Islet of Langerhans (tissue), 1 donor: ENCODE data around the gene PC.
"Not testable (repeated sequence)": the region's sequence is repeated elsewhere in the genome, so short reads cannot be mapped to it uniquely, and the experiment has no call there.

Experiments
- FAIRE-seq: peaks from one replicate; lab custom pipeline; 2011; peaks lifted over from hg19 to GRCh38; lab: Jason Lieb, UNC

Gene PC, protein sequence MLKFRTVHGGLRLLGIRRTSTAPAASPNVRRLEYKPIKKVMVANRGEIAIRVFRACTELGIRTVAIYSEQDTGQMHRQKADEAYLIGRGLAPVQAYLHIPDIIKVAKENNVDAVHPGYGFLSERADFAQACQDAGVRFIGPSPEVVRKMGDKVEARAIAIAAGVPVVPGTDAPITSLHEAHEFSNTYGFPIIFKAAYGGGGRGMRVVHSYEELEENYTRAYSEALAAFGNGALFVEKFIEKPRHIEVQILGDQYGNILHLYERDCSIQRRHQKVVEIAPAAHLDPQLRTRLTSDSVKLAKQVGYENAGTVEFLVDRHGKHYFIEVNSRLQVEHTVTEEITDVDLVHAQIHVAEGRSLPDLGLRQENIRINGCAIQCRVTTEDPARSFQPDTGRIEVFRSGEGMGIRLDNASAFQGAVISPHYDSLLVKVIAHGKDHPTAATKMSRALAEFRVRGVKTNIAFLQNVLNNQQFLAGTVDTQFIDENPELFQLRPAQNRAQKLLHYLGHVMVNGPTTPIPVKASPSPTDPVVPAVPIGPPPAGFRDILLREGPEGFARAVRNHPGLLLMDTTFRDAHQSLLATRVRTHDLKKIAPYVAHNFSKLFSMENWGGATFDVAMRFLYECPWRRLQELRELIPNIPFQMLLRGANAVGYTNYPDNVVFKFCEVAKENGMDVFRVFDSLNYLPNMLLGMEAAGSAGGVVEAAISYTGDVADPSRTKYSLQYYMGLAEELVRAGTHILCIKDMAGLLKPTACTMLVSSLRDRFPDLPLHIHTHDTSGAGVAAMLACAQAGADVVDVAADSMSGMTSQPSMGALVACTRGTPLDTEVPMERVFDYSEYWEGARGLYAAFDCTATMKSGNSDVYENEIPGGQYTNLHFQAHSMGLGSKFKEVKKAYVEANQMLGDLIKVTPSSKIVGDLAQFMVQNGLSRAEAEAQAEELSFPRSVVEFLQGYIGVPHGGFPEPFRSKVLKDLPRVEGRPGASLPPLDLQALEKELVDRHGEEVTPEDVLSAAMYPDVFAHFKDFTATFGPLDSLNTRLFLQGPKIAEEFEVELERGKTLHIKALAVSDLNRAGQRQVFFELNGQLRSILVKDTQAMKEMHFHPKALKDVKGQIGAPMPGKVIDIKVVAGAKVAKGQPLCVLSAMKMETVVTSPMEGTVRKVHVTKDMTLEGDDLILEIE

DNA sequence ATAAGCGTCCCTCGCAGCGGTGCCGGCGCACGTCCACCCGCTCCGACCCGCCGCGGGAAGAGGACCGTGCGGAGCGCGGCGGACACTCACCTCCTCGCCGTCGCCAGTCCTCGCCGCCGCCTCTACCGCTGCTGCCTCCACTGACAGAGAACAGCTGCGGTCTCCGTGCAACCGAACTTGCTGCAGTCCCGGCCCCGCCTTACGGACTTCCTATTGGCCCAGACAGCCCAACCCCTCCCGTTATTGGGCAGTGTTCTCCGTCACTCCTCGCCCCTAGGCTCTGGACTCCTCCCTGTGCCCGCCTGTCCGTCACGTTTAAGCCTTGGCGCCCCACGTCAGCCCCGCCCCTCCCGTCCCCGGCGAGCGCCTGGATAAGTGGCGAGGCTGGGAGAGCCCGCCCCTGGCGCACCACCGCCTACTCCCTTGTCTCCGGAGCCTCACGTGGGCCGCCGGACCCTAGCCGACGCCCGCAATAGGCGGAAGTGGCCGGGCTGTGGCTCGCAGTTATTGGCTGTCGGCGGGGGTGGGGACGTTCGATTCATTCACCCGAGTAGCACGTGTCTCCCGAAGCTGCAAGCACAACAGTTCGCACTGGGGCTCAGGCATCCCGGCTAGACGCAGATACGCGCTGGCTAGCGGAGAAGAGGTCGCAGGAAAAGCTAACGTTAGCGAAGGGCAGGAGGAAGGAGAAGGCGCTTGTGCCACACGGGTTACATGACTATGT, at the start of gene PC:
PC (minus strand) TSS at position 152 of the 724 bp plus-strand sequence. CDS start 86,224 bp downstream, outside the sequence.
- FAIRE-seq: no peak

DNA sequence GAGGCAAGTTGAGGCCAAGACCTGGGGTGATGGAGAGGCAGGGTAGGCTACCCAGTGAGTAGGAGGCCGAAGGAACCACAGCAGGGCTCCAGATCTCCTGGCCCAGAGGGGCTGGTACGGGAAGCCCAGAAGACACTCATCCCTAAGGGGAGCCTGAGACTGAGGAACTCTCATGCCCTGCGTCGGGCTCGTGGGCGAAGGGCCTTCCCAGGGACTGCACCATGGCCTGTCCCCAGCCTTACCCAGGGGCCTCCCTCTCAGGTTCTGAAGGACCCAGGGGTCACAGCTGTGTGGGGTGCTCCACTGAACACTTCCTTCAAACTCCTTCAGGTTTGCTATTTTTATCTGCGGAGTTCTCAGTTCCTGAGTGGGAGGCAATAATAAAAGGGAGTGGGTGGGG, 48.9 kb upstream of the PC start:
- FAIRE-seq: no peak

DNA sequence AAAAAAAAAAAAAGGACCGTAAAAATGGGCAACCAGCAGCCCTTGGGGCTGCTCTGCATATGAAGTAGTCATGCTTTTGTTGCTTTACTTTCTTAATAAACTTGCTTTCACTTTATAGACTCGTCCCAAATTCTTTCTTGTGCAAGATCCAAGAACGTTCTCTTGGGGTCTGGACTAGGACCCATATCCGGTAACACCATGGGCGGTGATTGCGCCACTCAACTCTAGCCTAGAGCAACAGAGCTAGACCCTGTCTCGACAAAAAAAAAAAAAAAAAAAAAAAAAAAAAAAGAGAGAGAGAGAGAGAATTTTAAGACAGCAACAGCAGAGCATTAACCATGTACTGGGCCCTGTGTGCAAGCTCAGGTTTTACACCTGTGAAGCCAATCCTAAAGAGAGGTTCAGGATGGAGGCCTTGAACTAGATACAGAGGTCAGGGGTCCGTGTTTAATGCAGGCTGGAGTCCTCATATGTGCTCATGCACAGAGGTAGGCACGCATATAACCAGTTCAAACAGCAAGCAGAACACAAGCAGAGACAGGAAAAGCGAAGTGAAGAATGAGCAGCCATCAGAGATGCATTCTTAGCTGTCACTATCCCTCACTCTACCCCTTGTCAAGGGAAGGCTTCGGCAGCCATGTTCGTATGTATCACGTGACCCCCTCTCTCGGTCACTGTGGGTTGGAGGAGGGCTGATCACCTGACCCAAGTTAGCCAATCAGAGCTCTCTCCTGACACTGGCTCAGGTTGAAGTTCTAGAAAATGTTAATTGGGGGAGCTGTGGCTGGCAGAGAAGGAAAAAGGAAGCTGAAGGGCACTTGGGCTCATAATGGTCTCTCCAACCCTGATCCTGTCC, 48.1 kb upstream of the PC start:
- FAIRE-seq: no peak

DNA sequence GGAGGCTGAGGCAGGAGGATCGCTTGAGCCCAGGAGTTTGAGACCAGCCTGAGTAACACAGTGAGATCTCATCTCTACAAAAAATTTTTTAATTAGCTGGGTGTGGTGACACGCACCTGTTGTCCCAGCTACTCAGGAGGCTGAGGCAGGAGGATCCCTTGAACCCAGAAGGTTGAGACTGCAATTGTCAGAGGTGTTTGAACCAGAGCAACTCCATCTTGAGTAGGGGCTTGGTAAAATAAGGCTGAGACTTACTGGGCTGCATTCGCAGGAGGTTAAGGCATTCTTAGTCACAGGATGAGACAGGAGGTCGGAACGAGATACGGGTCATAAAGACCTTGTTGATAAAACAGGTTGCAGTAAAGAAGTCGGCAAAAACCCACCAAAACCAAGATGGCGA, 47.0 kb upstream of the PC start:
- FAIRE-seq: not testable (repeated sequence)

DNA sequence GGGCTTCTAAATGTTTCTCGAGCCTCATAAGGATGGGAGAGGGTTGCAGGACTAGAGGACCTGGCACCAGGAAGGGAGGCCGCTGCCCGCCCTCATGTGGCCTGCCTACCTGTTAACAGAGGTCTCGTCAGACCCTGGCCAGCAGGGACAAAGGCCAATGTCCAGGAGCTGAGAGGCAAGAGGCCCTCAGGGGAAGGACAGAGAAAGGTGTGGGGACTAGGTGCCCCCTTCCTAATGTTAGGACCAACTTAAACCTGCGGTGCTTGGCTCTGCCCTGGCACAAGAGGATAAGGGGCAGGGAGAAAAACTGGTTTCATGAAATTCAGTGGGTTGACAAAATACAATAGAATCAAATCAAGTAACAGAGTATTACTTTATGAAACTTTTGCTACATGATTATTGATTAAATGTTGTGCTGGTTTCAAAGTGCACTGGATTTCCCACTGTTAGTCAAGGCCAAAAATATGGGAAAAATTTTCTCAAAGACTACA, 44.8 kb upstream of the PC start:
- FAIRE-seq: no peak

DNA sequence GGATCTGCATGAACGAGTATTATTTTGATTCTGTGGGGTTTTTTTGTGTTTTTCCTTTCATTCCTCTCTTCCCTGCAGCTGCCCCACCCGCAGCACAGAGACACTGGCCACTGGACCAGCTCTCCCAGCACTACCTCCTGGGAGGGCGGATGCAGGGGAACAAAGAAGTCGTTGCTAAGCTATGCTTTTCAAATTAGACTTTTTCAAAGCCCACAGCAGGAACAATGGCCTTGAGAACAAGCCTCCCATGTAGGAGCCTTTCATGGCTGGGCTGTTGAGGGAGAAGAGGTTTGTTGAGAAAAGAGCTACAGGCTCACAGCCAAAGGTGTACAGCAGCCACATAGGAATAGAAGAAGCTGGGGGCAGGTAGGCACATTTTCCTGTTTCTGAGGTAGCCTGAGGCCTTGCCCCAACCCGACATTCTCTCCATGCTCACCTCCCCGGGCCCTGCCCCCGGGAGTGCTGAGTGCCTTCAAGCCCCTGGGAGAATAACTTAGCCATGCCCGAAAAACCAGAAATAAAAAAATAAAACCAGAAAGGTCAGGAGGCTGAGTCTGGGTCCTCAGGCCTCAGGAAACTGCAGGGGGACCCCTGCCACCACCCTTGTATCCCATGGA, 44.2 kb upstream of the PC start:
- no peak for FAIRE-seq

DNA sequence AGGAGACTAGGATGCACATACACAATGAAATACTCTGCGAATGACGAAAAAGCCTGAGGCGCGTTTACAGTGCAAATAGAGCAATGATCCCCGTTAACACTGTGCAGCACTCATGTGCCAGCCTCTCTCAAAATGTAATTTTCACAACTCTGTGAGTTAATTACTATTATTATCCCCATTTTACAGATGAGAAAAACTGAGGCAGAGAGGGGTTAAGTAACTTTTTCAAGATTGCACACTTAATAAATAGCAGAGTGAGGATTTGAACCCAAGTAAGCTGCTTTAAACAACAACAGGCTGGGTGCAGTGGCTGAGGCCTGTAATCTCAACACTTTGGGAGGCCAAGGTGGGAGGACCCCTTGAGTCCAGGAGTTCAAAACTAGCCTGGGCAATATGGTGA, 43.1 kb upstream of the PC start:
- no peak for FAIRE-seq

DNA sequence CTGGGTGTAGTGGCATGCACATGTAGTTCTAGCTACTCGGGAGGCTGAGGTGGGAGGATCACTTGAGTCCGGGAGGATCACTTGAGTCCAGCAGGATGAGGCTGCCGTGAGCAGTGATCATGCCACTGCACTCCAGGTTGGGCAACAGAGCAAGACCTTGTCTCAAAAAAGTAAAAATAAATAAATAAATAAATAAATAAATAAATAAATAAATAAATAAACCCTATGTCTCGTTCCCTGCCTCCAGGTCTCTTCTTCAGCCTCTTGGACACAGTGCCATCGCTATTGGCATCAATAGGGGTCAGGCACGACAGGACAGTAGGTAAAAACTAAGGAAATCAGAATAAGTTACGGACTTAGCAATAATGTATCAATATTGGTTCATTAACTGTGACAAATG, 41.4 kb upstream of the PC start:
- FAIRE-seq: no peak

DNA sequence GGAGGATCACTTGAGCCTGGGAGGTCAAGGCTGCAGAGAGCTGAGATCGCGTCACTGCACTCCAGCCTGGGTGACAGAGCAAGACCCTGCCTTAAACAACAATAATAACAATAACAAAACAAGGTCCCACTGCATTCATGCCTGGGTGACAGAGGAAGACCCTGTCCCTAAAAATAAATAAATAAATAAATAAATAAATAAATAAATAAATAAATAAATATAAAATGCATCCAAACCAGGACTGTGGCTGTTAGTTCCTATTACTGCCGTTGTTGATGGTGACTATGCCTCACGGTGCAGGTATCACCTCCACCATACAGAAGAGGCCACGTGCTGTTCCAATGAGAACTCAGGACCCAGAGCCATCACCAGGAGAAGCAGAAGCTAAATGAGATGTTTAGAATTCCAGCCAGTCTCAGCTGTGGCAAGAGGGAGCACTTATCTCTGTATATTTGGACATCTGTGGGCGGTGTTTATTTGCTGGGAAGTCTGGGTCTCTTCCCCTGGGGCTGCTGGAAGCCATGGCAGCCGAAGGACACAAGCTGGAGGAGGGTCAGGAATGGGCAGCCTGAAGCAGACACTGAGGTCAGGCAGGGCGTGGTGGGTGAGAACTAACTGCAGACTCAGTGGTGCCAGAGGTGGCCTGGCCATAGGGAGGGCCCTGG, 38.6 kb upstream of the PC start:
- no peak for FAIRE-seq

DNA sequence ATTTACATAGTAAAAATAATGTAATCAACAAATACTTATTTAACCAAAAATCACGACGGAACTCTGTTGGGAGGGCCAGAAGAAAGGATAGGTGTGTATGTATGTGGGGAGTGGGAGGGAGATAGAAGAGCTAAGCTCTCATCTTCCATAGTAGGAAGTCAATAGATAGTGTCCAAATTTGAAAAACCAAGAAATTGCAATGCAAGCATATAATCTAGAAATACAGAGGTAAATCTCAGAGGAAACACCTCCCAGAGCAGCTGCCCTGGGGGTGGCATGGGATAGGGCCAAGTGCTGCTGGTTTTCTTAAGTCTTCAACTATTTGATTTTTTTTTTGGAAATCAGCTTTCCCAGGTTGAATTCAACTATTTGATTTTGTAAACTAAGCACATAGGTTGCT, 33.9 kb upstream of the PC start:
- FAIRE-seq: no peak

DNA sequence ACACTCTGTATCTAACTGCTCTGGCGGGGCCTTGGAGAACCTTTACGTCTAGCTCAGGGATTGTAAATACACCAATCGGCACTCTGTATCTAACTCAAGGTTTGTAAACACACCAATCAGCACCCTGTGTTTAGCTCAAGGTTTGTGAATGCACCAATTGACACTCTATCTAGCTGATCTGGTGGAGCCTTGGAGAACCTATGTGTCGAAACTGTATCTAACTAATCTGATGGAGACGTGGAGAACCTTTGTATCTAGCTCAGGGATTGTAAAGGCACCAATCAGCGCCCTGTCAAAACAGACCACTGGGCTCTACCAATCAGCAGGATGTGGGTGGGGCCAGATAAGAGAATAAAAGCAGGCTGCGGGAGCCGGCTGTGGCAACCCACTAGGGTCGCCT, 31.2 kb upstream of the PC start:
- not testable (repeated sequence) for FAIRE-seq

DNA sequence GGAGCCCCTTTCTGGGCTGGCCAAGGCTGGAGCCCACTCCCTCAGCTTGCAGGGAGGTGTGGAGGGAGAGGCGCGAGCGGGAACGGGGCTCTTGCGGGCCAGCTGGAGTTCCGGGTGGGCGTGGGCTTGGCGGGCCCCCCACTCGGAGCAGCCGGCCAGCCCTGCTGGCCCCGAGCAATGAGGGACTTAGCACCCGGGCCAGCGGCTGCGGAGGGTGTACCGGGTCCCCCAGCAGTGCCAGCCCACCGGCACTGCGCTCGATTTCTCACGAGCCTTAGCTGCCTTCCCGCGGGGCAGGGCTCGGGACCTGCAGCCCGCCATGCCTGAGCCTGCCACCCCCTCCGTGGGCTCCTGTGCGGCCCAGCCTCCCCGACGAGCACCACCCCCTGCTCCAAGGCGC, 30.6 kb upstream of the PC start:
- not testable (repeated sequence) for FAIRE-seq

DNA sequence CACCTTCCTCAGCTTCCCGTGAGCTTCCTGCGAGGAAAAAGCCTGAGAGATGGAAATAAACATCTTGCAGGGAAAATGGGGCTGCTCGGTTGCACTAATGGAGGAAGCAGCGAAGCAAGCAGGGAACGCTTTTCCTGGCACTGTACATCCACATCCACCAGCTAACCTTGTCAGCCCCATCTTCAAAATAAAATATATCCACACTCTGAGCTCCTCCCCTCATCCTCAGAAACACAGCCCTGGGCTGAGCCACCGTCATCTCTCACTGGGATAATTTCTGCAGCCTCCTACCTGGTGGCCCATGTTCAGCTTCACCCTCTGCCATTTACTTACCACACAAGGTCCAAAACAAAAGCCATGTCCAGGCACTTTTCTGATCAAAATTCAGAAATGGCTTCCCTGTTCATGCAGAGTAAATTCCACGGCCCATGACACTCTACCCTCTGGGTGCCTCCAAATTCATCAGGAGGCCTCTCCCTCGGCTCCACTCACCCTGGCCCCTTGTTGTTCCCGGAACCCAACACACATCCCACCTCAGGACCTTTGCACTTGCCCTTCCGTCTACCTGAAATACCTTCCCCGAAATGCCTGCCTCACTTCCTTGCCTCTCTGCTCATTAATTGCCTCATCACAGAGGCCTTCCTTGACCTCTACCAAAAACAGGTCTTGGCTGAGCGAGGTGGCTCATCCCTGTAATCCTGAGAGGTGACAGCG, 29.9 kb upstream of the PC start:
- no peak for FAIRE-seq

DNA sequence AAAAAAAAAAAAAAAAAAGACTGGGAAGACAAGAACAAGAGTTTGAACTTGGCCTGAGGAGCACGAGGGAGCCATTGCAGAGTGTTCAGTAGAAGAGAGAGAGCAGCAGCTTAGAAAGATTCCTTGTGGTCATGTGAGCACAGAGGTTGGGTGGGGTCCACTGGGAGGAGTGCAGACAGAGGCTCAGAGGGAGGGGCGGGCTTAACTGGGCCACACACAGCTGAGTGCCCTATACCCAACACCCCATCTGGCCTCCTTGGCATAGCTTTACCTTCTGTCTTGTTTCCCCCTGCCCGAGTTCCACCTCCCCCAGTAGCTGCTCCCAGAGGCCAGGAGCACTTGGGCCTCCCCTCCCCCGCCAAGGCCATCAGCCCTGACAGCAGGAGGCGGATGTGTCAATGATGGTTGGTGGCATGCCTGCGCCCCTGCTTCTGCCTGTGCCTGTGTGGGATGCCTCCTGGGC, 29.0 kb upstream of the PC start:
- FAIRE-seq: no peak

DNA sequence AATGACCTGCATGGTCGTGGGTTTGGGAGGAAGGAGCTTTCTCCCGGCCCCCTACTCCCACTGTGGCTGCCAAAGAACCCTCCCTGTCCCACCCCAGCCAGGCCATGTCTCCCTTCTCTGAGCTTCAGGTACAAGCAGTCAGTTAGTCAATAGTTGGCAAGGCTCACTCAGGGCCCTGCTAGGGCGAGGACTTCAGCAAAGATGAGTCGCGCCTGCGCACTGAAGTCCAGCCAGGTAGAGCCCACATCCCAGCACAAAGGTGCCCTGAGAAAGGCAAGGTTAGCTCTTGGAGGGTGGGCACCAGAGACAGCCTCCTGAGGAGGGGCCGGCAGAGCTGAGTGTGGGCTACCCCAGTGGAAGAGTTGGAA, 28.0 kb upstream of the PC start:
- FAIRE-seq: no peak

DNA sequence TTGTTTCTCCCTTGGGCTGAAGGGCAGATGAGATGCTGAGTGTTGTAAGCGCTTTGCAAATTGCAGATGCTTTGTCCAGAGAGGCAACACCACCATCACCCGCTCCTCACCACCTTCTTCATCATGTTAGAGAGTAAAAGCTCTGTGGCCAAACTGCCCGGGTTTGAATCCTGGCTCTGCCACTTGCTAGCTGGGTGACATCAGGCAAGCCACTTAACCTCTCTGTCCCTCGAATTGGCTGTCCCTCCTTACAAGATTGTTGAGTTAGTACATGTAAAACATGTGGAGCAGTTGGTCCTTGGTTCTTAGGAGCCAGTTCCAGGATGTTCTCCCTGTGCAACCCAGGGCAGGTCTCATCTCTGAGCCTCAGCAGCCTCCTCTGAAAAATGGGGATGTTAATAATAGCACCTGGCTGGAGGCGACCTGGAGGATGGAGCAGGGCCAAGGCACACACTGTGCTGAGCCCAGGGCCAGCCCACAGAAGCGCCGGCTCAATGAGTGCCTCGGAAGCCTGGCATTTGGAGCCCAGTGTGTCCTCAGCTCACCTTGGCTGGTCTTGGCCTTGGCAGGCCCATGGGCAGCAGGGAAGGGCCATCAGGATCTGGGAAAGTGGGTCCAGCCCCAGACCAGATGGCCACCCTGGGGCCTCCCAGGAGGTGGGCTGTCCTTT, 27.5 kb upstream of the PC start:
- no peak for FAIRE-seq

DNA sequence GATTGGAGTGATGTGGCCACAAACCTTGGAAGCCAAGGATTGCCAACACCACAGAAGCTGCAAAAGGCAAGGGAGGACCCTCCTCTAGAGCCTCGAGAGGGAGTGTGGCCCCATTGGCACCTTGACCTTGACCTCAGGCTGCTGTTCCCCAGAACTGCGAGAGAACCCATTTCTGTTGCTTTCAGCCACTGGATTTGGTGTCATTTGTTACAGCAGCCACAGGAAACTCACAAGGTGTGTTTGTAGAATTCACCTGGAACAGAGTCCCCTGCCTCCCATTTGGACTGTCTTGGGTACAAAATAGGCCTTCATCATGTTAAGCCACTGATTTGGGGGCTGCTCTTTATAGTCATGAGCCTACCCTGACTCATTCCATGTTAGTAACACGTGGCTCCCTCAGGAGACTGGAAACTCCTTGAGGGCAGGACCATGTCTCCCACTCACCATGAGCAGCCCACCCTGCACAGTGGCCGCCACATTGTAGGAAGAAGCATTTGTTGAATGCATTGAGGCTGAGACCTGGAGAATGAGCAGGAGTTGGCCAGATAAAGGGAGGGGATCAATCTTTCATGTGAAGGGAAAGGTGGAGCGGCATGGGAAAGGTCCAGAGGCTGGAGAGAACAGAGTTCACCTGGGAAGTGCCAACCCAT, 25.2 kb upstream of the PC start:
- no peak for FAIRE-seq

DNA sequence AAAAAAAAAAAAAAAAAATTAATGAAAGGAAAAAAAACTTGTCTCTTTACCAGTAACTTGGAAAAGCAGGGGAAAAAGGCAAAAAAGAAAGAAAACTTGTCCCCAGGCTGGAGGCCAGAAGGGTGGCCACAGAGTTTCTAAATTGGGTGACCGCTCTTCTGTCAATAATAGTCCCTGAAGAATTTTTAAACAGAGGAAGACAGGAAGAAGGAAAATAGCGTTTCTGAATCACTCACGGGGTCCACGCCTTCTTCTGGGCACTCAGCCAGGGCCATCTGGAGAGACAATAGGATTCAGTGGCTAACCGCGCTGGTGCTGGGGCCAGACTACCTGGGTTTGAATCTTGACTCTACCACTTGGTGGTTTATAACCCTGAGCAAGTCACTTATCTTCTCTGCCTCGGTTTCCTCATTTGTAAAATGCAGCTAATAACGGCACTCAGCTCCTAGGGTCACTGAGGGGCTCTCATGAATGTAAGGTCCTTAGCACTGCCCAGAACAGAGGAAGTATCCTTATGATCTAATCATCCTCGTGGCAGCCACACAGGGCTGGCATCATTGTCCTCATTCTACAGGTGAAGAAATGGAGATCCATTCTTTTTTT, 23.9 kb upstream of the PC start:
- FAIRE-seq: no peak
